H1 (cell line): ENCODE data around the gene STK32A. TPM values are rescaled to one million over a fixed set of nuclear protein-coding genes. Genes with fewer than 3 reads are reported as not detected.

Source experiments
- BACH1 ChIP-seq: IDR thresholded peaks from 2 replicates; pipeline ENCODE4 v1.6.1; 2012; ENCODE audit warnings: low read length, improper control_type of control experiment
- BRCA1 ChIP-seq: IDR thresholded peaks from 2 replicates; pipeline ENCODE4 v1.6.1; 2012; ENCODE audit warnings: low read depth, low read length, improper control_type of control experiment
- CHD2 ChIP-seq: IDR thresholded peaks from 2 replicates; pipeline ENCODE4 v1.6.1; 2012; ENCODE audit warnings: low read length, improper control_type of control experiment
- CHD7 ChIP-seq: fragments of 300-600 bp; sonication (generic); IDR thresholded peaks from 2 replicates; pipeline ENCODE4 v1.7.1; 2012; ENCODE audit warnings: low read length, moderate library complexity, mild to moderate bottlenecking, inconsistent platforms; ENCODE audit not compliant: insufficient replicate concordance
- HDAC6 ChIP-seq: IDR thresholded peaks from one replicate; pipeline ENCODE4 v1.7.1; 2012; ENCODE audit warnings: low read depth, mild to moderate bottlenecking, inconsistent platforms, low read length, moderate library complexity
- KDM5A ChIP-seq: fragments of 200-600 bp; IDR thresholded peaks from 2 replicates; pipeline ENCODE4 v1.7.1; 2012; ENCODE audit warnings: mild to moderate bottlenecking, low read length, inconsistent platforms, mixed read lengths
- NRF1 ChIP-seq: IDR thresholded peaks from 2 replicates; pipeline ENCODE4 v1.6.1; 2011; ENCODE audit warnings: mild to moderate bottlenecking, low read depth, low read length, improper control_type of control experiment
- POLR2AphosphoS5 ChIP-seq: IDR thresholded peaks from 2 replicates; pipeline ENCODE4 v1.6.1; 2011; ENCODE audit warnings: low read depth, low read length
- TAF7 ChIP-seq: optimal IDR thresholded peaks from 2 replicates; pipeline ENCODE3; 2011; ENCODE audit warnings: low read depth, mild to moderate bottlenecking, inconsistent platforms, low read length, moderate library complexity, borderline replicate concordance
- YY1 ChIP-seq: IDR thresholded peaks from 2 replicates; pipeline ENCODE4 v1.6.1; 2011; ENCODE audit warnings: low read depth, mild to moderate bottlenecking, low read length
- polyA plus RNA-seq, 7 experiments: library from polyadenylated mRNA; depleted of rRNA in 3 of 7; stranded (reverse) in 5 of 7; unstranded in 2 of 7; fragments of >200 nt in 5 of 7; fragments of 200-250 nt in 2 of 7; gene quantifications; 1 replicate in 5 of 7; 2 replicates in 1 of 7; 4 replicates in 1 of 7; pipeline versions ENCODE4 v1.2.1 to v1.2.3, GENCODE V29; 2011 to 2013; ENCODE audit warnings: missing spikeins in 2 of 7, mixed read lengths in 2 of 7
- total RNA-seq: library from RNA; stranded (reverse); fragmentation: NEBNext Ultra II Directional; extraction: Animal tissue kit (Norgen Biotek cat#: 25700); gene quantifications from 2 replicates; pipeline ENCODE4 v1.2.1, GENCODE V29; 2021
- TF ChIP-seq, protein P1 (sequence below): IDR thresholded peaks from 2 replicates; pipeline ENCODE4 v1.6.1; 2012; ENCODE audit warnings: low read length, inconsistent platforms

STK32A gene
- total and polyA plus RNA-seq, 2 of the 8 experiments (the other 6 are each of a cell fraction or from before 2014, with no cell fraction given), result 1.3 to 2.5 TPM

DNA sequence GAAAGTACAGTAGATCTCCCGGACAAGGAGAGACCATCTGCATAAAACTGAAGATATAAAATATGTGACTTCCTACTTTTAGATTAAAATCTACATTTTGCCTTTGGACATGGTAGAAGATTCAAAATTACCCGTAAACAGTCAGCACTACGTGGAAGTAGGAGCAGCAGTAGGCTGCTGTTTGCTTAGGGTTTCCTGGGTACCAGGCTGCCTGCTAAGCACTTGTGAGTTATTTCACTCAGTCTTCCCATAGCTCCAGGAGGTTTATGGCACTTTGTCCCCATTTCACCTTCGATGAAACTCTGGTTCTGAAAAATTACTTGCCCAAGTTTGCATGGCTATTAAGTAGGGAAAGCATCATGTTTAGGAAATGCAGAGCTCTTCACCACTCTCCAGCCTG, 92.6 kb downstream of the STK32A start (continued):
- TF ChIP-seq CHD7 (no peak), NRF1 (no peak), BRCA1 (no peak), POLR2AphosphoS5 (no peak), YY1 (no peak), TAF7 (no peak), BACH1 (no peak), HDAC6 (no peak), CHD2 (no peak), KDM5A (no peak)
- TF ChIP-seq, protein P1, sequence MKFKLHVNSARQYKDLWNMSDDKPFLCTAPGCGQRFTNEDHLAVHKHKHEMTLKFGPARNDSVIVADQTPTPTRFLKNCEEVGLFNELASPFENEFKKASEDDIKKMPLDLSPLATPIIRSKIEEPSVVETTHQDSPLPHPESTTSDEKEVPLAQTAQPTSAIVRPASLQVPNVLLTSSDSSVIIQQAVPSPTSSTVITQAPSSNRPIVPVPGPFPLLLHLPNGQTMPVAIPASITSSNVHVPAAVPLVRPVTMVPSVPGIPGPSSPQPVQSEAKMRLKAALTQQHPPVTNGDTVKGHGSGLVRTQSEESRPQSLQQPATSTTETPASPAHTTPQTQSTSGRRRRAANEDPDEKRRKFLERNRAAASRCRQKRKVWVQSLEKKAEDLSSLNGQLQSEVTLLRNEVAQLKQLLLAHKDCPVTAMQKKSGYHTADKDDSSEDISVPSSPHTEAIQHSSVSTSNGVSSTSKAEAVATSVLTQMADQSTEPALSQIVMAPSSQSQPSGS, result no peak
